Stimulated activated CD8-positive, alpha-beta memory T cell treated with anti-CD3 and anti-CD28 coated beads, Interleukin-7, amount 100 ng/mL, for 24 hours (primary cell): ENCODE results near the gene GUCY2F.

ENCODE experiments used
- DNase-seq: peaks from one replicate; pipeline ENCODE4 v3.0.0-alpha.2; 2020; ENCODE audit warnings: low read depth

Gene GUCY2F

GRCh38 chrX:109481986-109482385, at the start of gene GUCY2F:
Gene GUCY2F, minus strand, starts transcription at chrX:109482086. Its CDS starts 6,150 bp downstream, at chrX:109475936.
- no peak for DNase-seq

DNA sequence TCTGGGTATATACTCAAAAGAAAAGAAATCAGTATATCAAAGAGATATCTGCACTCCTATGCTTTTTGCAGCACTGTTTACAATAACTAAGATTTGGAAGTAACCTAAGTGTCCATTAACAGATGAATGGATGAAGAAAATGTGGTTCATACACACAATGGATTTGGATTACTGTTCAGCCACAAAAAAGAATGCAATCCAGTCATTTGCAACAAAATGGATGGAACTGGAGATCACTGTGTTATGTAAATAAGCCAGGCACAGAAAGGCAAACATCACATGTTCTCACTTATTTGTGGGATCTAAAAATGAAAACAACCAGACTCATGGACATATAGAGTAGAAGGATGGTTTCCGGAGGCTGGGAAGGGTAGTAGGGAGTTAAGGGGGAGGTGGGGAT, 37.1 kb upstream of the GUCY2F start:
- no peak for DNase-seq

- DNase-seq = no peak
Observed at GRCh38 chrX:109511113-109511512, 29.2 kb upstream of the GUCY2F start.

GRCh38 chrX:109508915-109509314, 27.0 kb upstream of the GUCY2F start:
- DNase-seq = no peak

GRCh38 chrX:109501176-109501575, 19.3 kb upstream of the GUCY2F start:
- no peak for DNase-seq

DNA sequence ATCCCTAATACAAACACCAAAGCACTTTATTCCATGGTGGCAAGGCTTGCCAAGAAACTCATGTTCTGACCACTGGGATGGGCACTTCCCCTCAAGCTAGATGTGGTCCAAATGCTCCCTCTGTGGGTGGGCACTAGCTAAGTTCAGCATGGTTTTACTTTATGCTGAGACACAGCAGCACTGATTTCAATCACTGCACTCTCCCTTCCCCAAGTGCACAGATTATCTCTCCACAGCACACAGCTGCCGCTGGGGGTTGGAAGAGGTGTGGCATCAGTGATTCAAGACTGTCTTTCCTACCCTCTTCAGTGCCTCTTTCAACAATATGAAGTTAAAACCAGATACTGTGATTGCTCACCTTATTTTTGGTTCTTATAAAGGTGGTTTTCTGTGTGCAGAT, 16.5 kb upstream of the GUCY2F start:
- DNase-seq = no peak

- no peak for DNase-seq
Observed at GRCh38 chrX:109489174-109489573, 7.3 kb upstream of the GUCY2F start.

DNA sequence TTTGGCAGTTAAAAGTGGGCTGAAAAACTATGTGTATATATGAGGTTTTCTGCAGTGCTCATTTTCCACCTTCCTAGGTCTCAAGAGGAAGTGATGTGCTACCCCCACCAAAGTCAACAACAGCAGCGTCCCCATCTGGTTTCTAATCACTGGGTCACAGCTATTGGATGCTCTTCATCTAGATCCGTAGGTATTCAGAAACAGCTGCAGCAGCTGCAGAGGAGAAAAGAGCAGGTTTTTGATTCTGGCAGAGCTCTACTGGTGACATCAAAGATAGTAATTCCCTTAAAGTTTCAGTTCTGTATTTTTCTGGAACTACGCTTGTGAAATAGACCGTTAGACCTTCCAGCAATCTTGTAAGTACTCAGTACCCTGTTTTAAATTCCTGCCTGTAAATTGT, 5.8 kb upstream of the GUCY2F start:
- DNase-seq = no peak

GRCh38 chrX:109485470-109486340, 3.8 kb upstream of the GUCY2F start:
- DNase-seq = peak; percentile 11

DNA sequence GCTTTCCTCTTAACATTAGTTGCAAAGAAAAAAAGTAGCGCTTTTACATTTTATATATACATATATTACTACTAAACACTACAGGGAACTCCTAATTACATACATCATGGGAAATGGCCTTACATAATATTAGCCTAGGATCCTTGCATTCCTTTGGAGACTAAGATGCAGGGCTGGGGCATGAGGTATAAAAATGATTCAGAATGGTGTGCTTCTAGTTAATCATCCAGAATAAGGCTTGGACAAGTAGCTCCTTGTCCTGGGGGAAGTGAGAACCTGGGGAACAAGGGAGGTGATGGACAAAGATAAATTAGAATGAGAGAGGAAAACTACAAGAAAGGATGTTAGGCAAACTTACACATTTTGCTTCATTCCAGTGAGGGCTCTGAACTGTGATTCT, 3.0 kb upstream of the GUCY2F start:
- no peak for DNase-seq

DNA sequence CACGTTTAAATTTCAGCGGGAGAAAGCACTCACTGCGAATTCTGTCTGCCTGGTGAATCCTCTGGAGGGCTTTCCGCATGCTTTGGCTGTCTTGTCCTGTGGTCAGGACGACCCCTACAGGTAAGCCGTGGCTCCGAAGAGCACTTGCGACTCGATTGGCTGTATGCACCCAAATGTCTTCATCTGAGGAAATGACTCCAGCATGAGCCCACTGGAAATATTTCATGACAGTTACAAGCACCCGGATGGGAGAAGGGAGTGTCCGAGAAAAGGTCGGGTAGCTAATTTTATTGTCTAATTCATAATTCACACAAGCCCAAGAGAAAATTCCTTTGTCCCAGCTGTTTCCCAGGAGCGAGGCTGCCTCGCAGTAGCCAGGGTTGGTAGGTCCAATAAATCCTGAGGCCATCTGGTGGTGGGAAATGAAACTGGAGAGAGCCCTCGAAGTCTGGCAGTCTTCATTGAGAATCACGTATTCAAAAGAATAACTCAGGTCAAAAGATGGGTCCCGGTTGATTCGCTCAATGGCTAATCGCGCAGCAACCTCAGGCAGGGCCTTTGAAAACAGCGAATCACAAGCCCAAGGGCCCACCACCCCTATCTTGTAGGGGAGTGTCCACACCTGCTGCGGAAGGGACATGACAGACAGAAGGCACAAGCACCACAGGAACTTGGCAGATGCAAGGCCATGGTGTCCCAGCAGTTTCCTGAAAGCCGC, 6.6 kb downstream of the GUCY2F start:
- no peak for DNase-seq

- DNase-seq = no peak
Observed at GRCh38 chrX:109472939-109473735, 8.7 kb downstream of the GUCY2F start.

DNA sequence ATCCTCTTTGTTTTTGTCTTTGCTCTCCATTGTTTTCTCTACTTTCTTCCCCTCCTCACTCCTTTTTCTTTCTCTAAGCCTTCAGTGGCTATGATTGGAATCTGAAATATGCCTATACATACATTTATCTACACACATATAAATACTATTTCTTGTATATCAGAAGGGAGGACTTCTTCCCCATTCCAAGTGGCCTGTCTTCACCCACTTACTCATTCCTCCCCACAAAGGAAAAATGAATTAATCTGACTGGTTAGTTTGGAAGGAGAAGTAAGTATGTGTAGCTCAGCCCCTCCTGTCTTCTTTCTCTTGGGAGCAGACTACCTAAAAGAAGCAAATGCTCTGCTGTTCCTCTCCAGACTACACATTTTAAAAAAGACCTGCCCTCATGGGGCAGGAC, 17.7 kb downstream of the GUCY2F start:
- DNase-seq = no peak

DNA sequence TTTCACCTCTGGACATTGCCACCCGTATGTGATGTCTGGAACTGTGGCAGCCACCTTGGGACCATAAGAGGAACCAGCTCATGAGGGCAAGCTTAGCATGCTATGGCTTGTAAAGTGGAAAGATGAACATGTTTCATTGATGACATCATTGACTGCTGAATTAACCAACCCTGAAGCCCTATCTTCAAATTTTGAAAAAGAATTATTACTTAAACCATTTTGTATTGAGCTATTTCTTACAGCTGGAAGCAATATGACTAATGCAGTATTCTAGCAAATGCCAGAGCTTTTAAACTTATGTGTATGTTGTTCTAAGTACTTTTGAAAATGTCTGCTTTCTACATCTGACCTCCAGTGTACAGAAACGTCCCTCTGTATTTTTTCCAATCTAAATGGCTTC, 18.1 kb downstream of the GUCY2F start:
- DNase-seq = no peak

DNA sequence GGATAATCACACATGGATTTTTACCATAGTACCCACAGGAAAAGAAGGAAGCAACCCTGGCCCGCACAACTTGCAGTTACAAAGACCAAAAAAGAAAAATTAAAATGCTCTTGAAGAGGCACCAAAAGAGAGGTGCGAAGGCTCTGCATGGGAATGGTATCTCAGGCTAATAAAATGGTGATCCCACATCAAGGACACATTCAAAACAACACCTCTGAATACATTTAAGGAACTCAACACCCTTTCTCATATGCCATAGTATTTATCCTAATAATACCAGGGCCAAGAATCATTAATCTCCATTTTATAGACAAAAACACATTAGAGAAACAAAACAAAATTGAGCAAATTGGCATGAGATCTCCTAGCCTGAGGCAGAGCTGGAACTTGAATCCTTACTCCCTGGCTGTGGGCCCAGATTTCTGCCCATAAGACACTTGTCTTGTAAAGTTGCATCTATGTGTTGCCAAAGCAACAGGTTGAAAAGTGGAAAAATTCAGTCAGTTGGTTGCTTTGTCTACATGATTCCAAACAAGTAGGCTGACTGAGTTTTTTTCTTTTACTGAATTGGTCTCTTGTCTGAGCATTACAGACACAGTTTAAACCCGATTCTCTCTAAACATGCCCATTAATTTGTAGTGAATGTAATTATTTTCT, 33.5 kb downstream of the GUCY2F start:
- no peak for DNase-seq

DNA sequence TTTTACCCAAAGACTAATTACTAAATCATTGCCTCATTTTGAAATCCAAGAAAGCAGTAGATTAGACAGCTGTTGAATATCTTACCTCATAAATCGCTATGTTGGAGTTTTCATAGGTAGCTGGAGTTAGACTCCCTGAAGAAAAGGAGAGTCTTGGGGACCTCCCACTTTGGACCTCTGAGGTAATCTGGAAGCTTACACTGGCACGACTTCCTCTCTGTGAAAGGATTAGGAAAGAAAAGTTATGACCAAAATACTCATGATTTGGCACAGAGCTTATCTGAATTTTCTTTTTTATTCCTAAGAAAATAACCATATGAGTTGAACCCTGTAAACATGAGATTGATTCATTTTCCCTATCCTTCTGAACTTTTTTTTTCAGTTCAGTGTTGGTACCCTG, 40.6 kb downstream of the GUCY2F start:
- no peak for DNase-seq

DNA sequence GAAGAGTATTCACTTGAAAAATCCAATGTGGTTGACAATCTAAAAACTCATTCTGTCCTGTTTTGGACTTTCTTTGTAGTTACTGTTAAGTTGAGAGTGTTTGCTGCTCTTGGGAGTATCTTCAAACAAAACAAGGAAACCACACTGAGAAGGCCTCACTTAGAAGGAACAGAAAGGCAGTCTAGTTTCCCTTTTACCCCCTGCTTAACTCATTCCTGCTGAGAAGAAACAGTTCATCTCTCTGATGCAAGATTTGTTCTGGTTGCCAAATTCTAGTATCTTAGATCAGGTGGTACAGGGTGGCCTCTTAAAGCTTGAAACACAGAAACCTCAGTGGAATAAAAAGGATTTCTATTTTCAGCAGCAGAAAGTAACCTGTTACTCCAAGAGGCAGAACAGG, 41.4 kb downstream of the GUCY2F start:
- DNase-seq = no peak

GRCh38 chrX:109409181-109409580, 72.7 kb downstream of the GUCY2F start:
- no peak for DNase-seq

- DNase-seq = no peak
Observed at GRCh38 chrX:109403922-109404321, 78.0 kb downstream of the GUCY2F start.

- DNase-seq = no peak
Observed at GRCh38 chrX:109399831-109400230, 82.1 kb downstream of the GUCY2F start.

- DNase-seq = no peak
Observed at GRCh38 chrX:109398833-109399232, 83.1 kb downstream of the GUCY2F start.

GRCh38 chrX:109398061-109398460, 83.8 kb downstream of the GUCY2F start:
- no peak for DNase-seq
